DND-41 (cell line): ENCODE results near the gene EMC8.

Experiments used
- EZH2 ChIP-seq: IDR thresholded peaks from 3 replicates; pipeline ENCODE4 v1.6.1; 2012; ENCODE audit warnings: borderline replicate concordance, low read depth, mild to moderate bottlenecking, moderate library complexity, low read length, inconsistent platforms; ENCODE audit not compliant: severe bottlenecking
- TF ChIP-seq, protein P1 (sequence below): IDR thresholded peaks from 2 replicates; pipeline ENCODE4 v1.5.1; 2012; ENCODE audit warnings: borderline replicate concordance, low read length, moderate library complexity, mild to moderate bottlenecking; ENCODE audit not compliant: poor library complexity, severe bottlenecking; ENCODE audit errors: extremely low read depth

- TF ChIP-seq, protein P1, sequence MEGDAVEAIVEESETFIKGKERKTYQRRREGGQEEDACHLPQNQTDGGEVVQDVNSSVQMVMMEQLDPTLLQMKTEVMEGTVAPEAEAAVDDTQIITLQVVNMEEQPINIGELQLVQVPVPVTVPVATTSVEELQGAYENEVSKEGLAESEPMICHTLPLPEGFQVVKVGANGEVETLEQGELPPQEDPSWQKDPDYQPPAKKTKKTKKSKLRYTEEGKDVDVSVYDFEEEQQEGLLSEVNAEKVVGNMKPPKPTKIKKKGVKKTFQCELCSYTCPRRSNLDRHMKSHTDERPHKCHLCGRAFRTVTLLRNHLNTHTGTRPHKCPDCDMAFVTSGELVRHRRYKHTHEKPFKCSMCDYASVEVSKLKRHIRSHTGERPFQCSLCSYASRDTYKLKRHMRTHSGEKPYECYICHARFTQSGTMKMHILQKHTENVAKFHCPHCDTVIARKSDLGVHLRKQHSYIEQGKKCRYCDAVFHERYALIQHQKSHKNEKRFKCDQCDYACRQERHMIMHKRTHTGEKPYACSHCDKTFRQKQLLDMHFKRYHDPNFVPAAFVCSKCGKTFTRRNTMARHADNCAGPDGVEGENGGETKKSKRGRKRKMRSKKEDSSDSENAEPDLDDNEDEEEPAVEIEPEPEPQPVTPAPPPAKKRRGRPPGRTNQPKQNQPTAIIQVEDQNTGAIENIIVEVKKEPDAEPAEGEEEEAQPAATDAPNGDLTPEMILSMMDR: no peak
- TF ChIP-seq EZH2: no peak
These were observed 31.5 kb upstream of the EMC8 start for GRCh38 chr16:85830821-85831220.
